GM10266 (cell line): ENCODE data around the gene APEX2.
A peak's percentile ranks its signal among the peaks of the same experiment; 100 is the strongest.

Experiments
- DNase-seq: peaks from one replicate; pipeline ENCODE4 v3.0.0; 2012; ENCODE audit errors: extremely low spot score
- TF ChIP-seq, protein P1 (sequence below): IDR thresholded peaks from 2 replicates; pipeline ENCODE4 v1.5.1; 2012; ENCODE audit warnings: mild to moderate bottlenecking, low read depth; ENCODE audit not compliant: control insufficient read depth, insufficient read depth; ENCODE audit errors: missing control alignments

Gene APEX2, protein sequence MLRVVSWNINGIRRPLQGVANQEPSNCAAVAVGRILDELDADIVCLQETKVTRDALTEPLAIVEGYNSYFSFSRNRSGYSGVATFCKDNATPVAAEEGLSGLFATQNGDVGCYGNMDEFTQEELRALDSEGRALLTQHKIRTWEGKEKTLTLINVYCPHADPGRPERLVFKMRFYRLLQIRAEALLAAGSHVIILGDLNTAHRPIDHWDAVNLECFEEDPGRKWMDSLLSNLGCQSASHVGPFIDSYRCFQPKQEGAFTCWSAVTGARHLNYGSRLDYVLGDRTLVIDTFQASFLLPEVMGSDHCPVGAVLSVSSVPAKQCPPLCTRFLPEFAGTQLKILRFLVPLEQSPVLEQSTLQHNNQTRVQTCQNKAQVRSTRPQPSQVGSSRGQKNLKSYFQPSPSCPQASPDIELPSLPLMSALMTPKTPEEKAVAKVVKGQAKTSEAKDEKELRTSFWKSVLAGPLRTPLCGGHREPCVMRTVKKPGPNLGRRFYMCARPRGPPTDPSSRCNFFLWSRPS

DNA sequence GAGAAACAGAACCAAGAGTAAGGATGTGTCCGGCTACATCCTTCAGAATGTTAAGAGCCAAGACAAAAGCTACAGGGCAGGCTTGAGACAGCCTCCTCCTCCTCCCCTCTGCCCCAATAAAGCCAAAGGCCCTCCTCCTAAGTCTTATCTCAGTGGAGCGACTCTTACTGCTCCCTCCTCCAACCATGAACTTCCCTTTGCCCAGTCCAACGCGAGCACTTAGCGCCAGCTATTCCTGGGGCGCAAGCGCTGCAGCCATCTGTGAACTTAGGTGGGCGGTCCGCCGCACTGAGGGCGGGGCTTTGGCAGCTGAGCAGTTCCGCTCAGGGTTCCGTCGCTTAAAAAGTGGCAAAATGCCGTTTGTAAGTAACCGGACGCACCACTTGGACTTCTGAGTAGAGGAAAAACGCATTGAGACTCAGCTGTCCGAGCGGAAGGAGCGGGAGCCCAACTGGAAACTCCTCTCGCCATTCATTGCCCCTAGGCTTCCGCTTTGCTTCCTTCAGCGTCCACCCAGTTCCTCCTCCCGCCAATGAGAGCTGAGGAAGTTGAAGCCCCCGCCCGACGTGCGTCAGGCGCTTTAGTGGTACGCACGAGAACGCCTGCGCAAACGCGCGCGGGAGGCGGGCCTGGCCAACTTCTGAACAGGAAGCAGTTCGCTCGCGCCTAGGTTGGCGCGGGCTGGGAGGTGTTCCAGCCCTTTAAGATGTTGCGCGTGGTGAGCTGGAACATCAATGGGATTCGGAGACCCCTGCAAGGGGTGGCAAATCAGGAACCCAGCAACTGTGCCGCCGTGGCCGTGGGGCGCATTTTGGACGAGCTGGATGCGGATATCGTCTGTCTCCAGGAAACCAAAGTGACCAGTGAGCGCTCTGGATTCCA is at the start of gene APEX2:
APEX2 (plus strand) TSS at position 647 of the 882 bp plus-strand sequence; CDS start at position 707, 60 bp downstream.
- DNase-seq: peak; percentile 65
- TF ChIP-seq, protein P1, sequence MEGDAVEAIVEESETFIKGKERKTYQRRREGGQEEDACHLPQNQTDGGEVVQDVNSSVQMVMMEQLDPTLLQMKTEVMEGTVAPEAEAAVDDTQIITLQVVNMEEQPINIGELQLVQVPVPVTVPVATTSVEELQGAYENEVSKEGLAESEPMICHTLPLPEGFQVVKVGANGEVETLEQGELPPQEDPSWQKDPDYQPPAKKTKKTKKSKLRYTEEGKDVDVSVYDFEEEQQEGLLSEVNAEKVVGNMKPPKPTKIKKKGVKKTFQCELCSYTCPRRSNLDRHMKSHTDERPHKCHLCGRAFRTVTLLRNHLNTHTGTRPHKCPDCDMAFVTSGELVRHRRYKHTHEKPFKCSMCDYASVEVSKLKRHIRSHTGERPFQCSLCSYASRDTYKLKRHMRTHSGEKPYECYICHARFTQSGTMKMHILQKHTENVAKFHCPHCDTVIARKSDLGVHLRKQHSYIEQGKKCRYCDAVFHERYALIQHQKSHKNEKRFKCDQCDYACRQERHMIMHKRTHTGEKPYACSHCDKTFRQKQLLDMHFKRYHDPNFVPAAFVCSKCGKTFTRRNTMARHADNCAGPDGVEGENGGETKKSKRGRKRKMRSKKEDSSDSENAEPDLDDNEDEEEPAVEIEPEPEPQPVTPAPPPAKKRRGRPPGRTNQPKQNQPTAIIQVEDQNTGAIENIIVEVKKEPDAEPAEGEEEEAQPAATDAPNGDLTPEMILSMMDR: no peak

DNA sequence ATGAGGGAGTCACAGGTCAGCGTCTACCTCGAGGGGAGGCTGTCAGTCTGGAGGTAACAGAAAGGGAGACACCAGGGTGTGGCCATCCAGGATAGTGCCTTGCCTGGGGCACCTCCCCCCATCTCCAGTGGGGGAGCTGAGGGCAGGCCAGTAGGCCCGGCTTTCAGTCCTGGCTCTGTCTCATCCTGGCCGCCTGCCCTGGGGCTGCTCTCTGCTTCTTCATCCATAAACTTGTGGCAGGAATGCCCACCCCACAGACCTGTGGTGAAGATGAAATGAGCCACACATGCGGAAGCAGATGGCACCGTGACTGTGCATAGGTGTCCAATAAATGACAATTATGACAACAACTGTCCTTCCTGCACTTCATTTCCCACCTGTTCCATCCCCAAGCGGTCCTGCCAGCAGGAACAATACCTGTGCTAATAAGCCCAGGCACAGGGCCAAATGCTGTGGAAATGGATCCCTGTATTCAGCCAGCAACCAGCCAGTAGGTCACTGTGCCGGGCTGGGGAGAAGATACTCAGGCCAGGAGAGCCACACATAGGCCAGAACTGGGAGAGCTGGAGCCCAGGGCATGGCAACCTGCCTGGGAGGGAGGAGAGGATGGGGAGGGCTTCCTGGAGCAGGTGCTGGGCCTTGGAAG is 49.3 kb upstream of the APEX2 start:
- DNase-seq: no peak
- TF ChIP-seq, protein P1: no peak

DNA sequence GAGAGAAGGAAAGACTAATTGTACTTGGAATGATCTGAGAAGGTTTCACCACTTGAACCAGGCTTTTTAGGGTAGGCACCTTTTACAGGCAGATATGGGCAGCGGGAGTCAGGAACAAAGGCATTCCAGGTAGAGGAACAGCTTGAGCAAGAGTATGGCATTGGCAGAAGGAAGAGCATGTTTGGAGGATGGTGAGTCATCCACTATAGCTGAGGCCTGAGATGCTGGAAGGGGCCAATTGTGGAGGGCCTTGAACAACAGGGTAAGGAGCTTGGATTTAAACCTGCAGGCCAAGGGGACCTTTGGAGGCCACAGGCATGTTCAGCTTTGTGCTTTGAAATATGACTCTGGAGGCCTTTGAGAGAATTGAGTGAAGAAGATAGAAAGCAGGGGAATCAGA is 38.4 kb upstream of the APEX2 start:
- DNase-seq: no peak
- TF ChIP-seq, protein P1: no peak

DNA sequence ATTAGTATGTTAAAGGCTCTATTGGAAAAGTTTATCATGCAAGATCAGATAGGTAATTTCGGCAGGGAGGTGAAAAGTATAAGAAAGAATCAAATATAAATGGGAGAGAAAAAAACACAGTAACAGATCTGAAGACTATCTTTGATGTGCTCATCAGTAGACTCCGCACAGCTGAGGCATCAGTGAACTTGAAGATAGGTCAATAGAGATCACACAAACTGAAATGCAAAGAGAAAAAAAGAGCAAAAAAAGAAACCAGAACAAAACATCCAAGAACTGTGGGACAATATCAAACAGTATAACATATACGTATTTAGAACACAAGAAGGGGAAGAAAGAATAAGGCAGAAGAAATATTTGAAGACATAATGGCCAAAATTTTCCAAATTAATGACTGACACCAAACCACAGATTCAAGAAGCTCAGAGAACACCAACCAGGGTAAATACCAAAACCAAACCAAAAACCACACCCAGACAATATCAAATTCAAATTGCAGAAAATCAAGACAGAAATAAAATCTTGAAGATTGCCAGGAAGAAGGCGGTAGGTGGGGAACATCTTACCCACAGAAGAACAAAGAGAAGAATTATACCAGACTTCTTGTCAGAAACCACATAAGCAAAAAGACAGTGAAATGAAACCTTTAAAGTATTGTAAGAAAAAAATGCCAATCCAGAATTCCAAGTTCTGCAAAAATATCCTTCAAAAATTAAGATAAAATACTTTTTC is 35.2 kb upstream of the APEX2 start:
- TF ChIP-seq, protein P1: no peak
- no peak for DNase-seq

DNA sequence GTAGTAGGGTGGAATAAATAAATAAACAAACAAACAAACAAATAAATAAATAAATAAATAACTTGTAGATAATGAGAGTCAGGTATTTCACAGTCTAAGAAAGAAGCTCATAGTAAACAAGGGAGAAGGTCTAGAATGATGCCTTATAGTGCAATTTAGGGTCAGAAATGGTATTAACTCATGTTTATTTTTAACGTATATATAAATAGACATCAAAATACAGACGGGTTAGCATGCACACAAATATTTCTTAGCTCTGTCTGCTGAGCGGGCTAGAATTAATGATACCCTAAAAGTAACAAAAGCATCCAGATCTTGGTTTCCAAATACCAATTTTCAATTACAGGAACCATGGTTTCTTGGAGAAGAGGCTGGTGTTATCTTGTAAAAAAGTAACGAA is 22.8 kb upstream of the APEX2 start:
- TF ChIP-seq, protein P1: no peak
- DNase-seq: no peak

DNA sequence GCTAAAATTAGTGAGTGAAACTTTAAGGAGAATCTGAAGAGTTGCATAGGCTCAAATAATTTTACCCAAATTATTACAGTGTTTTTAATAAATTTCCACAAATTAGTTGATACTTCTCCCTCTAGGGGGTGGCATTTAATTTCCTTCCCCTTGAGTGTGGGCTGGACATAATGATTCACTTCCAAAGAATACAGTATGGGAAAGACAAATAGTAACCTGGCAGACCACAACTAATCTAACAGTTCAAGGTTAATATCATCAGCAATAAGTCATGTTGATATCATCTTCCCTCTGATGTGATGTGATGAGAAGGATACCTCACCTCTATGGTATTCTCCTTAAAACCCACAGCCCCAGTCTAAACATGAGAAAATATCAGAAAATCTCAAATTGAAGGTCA is 21.7 kb upstream of the APEX2 start:
- TF ChIP-seq, protein P1: no peak
- no peak for DNase-seq
